SK-N-SH (cell line): ENCODE measurements around the gene PPP1R1B.

Source experiments
- CHD2 ChIP-seq: fragments of 150-350 bp; IDR thresholded peaks from 2 replicates; pipeline ENCODE4 v1.6.1; 2018; ENCODE audit warnings: low read length; ENCODE audit not compliant: partially characterized antibody
- EZH2phosphoT487 ChIP-seq: fragments of 200-600 bp; sonication (generic); IDR thresholded peaks from 2 replicates; pipeline ENCODE4 v1.6.1; 2017; ENCODE audit warnings: low read depth, mixed run types, mild to moderate bottlenecking, antibody characterized with exemption, moderate library complexity, borderline replicate concordance
- FOXJ3 ChIP-seq: sonication (generic); formaldehyde crosslinking; IDR thresholded peaks from 2 replicates; pipeline ENCODE4 v1.5.1; 2020; ENCODE audit warnings: mild to moderate bottlenecking, missing genetic modification reagents
- FOXM1 ChIP-seq: IDR thresholded peaks from 2 replicates; pipeline ENCODE4 v1.4.0; 2012; ENCODE audit warnings: low read depth, mild to moderate bottlenecking
- GABPA ChIP-seq: IDR thresholded peaks from 2 replicates; pipeline ENCODE4 v1.4.0; 2012; ENCODE audit warnings: low read depth, mild to moderate bottlenecking
- MXI1 ChIP-seq: IDR thresholded peaks from 2 replicates; pipeline ENCODE4 v1.6.1; 2012; ENCODE audit warnings: mild to moderate bottlenecking, low read depth, low read length, improper control_type of control experiment
- NRF1 ChIP-seq: IDR thresholded peaks from 2 replicates; pipeline ENCODE4 v1.6.1; 2012; ENCODE audit warnings: low read depth, mild to moderate bottlenecking, low read length
- POLR2AphosphoS5 ChIP-seq: IDR thresholded peaks from 2 replicates; pipeline ENCODE4 v1.6.1; 2012; ENCODE audit warnings: low read depth, low read length
- RFX5 ChIP-seq: IDR thresholded peaks from 2 replicates; pipeline ENCODE4 v1.6.1; 2012; ENCODE audit warnings: mild to moderate bottlenecking, improper control_type of control experiment, low read length
- SMC3 ChIP-seq: IDR thresholded peaks from 2 replicates; pipeline ENCODE4 v1.6.1; 2012; ENCODE audit warnings: low read depth, low read length, improper control_type of control experiment
- TCF12 ChIP-seq: IDR thresholded peaks from 2 replicates; pipeline ENCODE4 v1.4.0; 2012
- TF ChIP-seq, protein P1 (sequence below): fragments of 200-600 bp; sonication (generic); IDR thresholded peaks from 2 replicates; pipeline ENCODE4 v1.6.1; 2017; ENCODE audit warnings: antibody characterized with exemption, mild to moderate bottlenecking, moderate library complexity
- TF ChIP-seq, protein P2 (sequence below): IDR thresholded peaks from 2 replicates; pipeline ENCODE4 v1.4.0; 2012; ENCODE audit warnings: low read depth

DNA sequence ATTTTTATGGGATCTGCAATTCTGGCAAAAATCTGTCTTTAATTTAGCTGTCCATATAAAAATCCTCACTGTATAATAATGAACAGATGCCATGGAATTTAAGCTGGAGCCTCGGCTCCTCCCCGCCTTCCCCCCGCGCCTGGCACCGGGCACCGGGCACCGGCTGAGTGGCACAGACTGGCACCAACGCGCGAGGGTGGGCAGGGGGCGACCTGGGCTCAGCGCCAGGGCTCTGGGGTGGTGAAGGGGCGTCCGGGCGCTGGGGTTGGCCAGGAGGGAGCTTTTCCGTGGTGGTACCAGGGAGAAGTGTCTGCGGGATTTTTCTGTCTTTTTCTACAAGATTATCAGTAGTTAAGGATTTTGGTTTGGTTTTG, 28.1 kb upstream of the PPP1R1B start:
- TF ChIP-seq POLR2AphosphoS5: no peak
- no peak for TF ChIP-seq FOXJ3 (CRISPR knock-in tag)
- TF ChIP-seq EZH2phosphoT487: peak; percentile 87; the same call in 1 of the 2 replicates
- no peak for TF ChIP-seq CHD2
- TF ChIP-seq RFX5: no peak
- TF ChIP-seq, protein P1, sequence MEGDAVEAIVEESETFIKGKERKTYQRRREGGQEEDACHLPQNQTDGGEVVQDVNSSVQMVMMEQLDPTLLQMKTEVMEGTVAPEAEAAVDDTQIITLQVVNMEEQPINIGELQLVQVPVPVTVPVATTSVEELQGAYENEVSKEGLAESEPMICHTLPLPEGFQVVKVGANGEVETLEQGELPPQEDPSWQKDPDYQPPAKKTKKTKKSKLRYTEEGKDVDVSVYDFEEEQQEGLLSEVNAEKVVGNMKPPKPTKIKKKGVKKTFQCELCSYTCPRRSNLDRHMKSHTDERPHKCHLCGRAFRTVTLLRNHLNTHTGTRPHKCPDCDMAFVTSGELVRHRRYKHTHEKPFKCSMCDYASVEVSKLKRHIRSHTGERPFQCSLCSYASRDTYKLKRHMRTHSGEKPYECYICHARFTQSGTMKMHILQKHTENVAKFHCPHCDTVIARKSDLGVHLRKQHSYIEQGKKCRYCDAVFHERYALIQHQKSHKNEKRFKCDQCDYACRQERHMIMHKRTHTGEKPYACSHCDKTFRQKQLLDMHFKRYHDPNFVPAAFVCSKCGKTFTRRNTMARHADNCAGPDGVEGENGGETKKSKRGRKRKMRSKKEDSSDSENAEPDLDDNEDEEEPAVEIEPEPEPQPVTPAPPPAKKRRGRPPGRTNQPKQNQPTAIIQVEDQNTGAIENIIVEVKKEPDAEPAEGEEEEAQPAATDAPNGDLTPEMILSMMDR: no peak
- peak; percentile 14; the same call in 1 of the 2 replicates for TF ChIP-seq TCF12
- no peak for TF ChIP-seq FOXM1
- TF ChIP-seq, protein P2, sequence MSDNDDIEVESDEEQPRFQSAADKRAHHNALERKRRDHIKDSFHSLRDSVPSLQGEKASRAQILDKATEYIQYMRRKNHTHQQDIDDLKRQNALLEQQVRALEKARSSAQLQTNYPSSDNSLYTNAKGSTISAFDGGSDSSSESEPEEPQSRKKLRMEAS: no peak
- no peak for TF ChIP-seq MXI1
- no peak for TF ChIP-seq GABPA
- TF ChIP-seq SMC3: no peak
- no peak for TF ChIP-seq NRF1
